IPS DF 6.9 (cell line): ENCODE data around the gene CACTIN.

Experiments
- DNase-seq: peaks from one replicate; pipeline ENCODE4 v3.0.0-alpha.2; 2013; ENCODE audit warnings: low read depth, low spot score
- H3K27ac ChIP-seq: one replicate; pipeline ENCODE4 v1.5.1; 2013; ENCODE audit warnings: low read length, control low read depth
- H3K27me3 ChIP-seq: 2 replicates; pipeline ENCODE4 v1.6.1; 2013; ENCODE audit warnings: mild to moderate bottlenecking, low read length; ENCODE audit not compliant: control insufficient read depth, insufficient read depth
- H3K36me3 ChIP-seq: 2 replicates; pipeline ENCODE4 v1.6.1; 2013; ENCODE audit warnings: low read length; ENCODE audit not compliant: control insufficient read depth, insufficient read depth
- H3K4me1 ChIP-seq: 2 replicates; pipeline ENCODE4 v1.6.1; 2013; ENCODE audit warnings: low read length; ENCODE audit not compliant: control insufficient read depth, insufficient read depth
- H3K4me3 ChIP-seq: 2 replicates; pipeline ENCODE4 v1.5.1; 2013; ENCODE audit warnings: mild to moderate bottlenecking, low read length
- H3K9me3 ChIP-seq: 2 replicates; pipeline ENCODE4 v1.6.1; 2013; ENCODE audit warnings: low read length, inconsistent platforms; ENCODE audit not compliant: control insufficient read depth, insufficient read depth
- WGBS: extraction: QIAGEN DNeasy Blood & Tissue Kit; methylation state at CpG from one replicate; pipeline ENCODE4 v1.1.7; 2013; ENCODE audit warnings: mixed read lengths, missing lambda C conversion rate; ENCODE audit not compliant: insufficient read length, insufficient coverage; 5-methylcytosine and 5-hydroxymethylcytosine counted together

Gene CACTIN

DNA sequence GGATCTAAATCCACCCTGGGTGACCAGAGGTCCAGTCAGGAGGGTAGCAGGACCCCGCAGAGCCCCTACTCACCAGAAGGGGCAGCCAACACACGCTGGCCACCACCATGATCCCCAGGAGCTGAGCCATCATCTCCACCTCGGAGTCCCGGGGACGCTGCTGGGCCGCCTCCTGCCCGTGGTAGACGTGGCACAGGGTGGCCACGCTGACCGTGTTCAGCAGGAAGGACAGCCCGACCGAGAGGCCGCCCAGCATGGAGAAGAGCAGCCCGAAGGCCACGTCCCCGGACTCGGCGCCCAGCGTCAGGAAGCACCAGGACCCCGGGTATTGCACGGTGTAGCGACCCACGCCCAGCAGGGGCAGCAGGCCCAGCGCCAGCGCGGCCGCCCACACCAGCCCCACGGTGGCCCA is 26.8 kb downstream of the CACTIN start:
- no peak overlapping the region for H3K27ac ChIP-seq
- no peak for DNase-seq
- H3K9me3 ChIP-seq = no peaks in the 10 kb centered on the region
- no peaks in the 10 kb centered on the region; the same call in 1 of the 2 replicates for H3K36me3 ChIP-seq
- no peak overlapping the region for H3K4me3 ChIP-seq
- no peaks in the 10 kb centered on the region for H3K27me3 ChIP-seq
- no CpG with 5 or more reads among the region's 28 CpGs for WGBS
- H3K4me1 ChIP-seq = no peaks in the 10 kb centered on the region

DNA sequence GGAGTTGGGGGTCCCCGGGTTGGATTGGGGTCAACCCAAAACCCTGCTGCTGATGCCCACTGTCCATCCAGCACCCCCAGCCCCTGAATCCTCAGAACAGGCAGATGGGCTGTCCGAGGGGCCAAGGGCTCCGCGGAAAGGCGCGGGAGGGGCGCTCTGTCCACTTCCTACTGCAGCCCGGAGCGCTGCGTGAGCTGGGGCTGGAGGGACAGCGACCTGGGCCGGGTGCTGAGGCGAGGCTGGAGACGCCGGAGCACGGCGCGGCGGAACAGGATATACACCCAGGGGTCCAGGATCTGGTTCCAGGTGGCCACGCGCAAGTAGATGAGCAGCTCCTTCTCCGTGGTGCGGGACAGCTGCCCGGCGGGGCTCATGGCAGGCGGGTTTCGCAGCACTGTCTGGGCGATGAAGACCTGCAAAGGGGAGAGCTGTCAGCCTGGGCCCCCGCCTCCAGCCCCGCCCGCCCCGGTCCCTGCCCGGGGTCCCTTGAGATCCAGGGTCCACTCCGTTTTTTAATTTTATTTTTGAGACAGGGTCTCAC is 31.0 kb downstream of the CACTIN start:
- no peaks in the 10 kb centered on the region for H3K4me1 ChIP-seq
- H3K9me3 ChIP-seq = no peaks in the 10 kb centered on the region; the same call in none of the 2 replicates
- no peak overlapping the region for H3K4me3 ChIP-seq
- H3K36me3 ChIP-seq = no peaks in the 10 kb centered on the region; the same call in 1 of the 2 replicates
- H3K27me3 ChIP-seq = no peaks in the 10 kb centered on the region
- WGBS = no CpG with 5 or more reads among the region's 34 CpGs
- no peak for DNase-seq
- no peak overlapping the region for H3K27ac ChIP-seq

DNA sequence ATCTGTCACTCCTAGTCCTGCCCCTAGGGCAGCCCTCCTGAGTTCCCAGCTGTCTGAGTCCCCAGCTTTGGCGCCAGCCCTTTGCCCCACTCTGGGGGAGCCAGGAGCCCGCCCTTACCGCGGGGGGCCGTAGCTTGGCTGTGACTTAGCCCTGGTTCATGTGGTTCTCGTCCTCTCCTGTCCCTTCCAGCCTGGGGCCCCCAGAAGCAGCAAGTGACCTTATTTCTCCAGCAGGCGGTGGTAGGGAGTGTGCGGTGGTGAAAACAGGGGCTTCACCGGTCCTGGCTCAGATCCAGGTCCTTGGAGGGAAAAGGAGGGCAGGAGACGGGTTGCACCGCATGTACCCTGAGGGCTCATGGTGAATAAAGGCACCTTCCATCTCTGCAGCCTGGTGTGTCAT is 33.4 kb downstream of the CACTIN start:
- no peaks in the 10 kb centered on the region; the same call in none of the 2 replicates for H3K9me3 ChIP-seq
- H3K27me3 ChIP-seq = no peaks in the 10 kb centered on the region
- no CpG with 5 or more reads among the region's 11 CpGs for WGBS
- H3K36me3 ChIP-seq = no peaks in the 10 kb centered on the region; the same call in 1 of the 2 replicates
- H3K4me3 ChIP-seq = no peak overlapping the region
- H3K27ac ChIP-seq = no peak overlapping the region
- no peaks in the 10 kb centered on the region for H3K4me1 ChIP-seq
- no peak for DNase-seq

DNA sequence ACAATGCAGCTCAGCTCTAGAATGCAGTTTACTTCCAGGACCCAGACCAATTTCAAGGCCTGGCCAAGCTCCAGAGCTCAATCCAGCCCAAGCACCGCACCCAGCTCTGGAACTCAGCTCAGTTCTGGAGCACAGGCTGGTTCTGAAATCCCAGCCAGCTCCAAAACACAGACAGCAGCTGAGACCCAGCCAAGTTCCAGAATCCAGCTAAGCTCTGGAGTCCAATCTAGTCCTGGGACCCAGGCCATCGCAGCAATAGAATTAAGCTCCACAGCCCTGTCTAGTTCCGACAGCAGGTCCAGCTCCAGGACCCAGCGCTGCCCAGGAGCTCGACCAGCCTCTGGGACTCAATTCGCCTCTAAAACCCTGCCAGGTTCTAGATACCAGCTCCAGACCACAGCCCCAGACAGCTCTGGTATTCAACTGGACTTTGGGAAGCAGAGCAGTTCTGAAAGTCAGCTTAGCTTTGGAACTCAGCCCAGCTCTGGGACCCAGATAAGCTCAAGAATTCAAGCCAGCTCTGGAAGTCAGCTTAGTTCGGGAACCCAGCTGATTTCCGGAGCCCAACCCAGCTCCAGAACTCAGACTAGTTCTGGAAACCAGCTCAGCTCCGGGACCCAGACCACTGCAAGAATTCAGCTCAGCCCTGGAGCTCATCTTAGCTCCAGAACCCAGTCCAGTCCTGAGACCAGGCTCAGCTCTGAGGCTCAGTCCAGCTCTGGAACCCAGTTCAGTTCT is 34.5 kb downstream of the CACTIN start:
- H3K27me3 ChIP-seq = no peaks in the 10 kb centered on the region
- no peak overlapping the region for H3K27ac ChIP-seq
- H3K9me3 ChIP-seq = no peaks in the 10 kb centered on the region; the same call in none of the 2 replicates
- no peaks in the 10 kb centered on the region for H3K4me1 ChIP-seq
- H3K4me3 ChIP-seq = no peak overlapping the region
- no peak for DNase-seq
- no CpG with 5 or more reads among the region's 9 CpGs for WGBS
- H3K36me3 ChIP-seq = no peaks in the 10 kb centered on the region; the same call in 1 of the 2 replicates

DNA sequence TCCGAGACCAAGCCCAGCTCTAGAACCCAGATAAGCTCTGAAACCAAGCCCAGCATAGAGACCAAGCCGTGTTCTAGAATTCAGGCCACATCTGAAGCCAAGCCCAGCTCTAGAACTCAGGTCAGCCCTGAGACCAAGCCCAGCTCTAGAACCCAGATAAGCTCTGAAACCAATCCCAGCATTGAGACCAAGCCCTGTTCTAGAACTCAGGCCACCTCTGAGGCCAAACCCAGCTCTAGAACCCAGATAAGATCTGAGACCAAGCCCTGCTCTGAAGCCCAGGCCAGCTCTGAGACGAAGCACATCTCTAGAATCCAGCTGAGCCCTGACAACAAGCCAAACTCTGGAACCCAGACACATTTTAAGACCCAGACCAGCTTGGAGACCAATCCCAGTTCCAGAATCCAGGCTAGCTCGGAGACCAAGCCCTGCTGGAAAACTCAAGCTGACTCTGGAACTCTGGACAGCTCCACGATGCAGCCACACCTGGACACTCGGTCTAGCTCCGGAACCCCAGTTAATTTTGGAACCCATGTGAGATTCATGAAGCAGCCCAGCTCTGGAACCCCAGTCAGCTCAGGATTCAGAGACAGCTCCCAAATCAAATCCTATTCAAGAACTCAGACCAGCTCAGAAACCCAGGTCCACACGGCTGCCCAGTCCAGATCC is 35.5 kb downstream of the CACTIN start:
- Histone ChIP-seq H3K4me3 (no peak overlapping the region), H3K9me3 (no peaks in the 10 kb centered on the region; the same call in none of the 2 replicates), H3K4me1 (no peaks in the 10 kb centered on the region), H3K27ac (no peak overlapping the region), H3K27me3 (no peaks in the 10 kb centered on the region), H3K36me3 (no peaks in the 10 kb centered on the region; the same call in 1 of the 2 replicates)
- DNase-seq = no peak
- WGBS = no CpG with 5 or more reads among the region's 8 CpGs

DNA sequence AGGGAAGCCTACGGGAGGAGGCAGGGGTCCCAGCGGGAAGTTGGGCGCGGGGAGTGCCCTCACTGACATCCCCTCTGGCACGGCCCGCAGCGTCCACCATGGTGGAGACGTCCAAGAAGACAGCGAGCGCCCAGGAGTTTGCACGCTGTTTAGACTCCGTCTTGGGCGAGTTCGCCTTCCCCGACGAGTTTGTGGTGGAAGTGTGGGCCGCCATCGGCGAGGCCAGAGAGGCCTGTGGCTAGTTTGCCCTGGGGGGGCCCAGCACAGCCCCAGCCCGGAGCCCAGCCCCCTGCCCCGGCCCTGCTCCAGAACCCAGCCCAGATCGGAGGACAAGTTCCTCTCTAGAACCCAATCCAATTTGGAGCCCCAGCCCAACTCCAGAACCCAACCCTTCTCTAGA is 36.6 kb downstream of the CACTIN start:
- no CpG with 5 or more reads among the region's 22 CpGs for WGBS
- Histone ChIP-seq H3K9me3 (no peaks in the 10 kb centered on the region; the same call in none of the 2 replicates), H3K36me3 (no peaks in the 10 kb centered on the region; the same call in 1 of the 2 replicates), H3K4me3 (no peak overlapping the region), H3K4me1 (no peaks in the 10 kb centered on the region), H3K27ac (no peak overlapping the region), H3K27me3 (peaks cover 4% of the 10 kb centered on the region; the same call in 1 of the 2 replicates)
- no peak for DNase-seq

DNA sequence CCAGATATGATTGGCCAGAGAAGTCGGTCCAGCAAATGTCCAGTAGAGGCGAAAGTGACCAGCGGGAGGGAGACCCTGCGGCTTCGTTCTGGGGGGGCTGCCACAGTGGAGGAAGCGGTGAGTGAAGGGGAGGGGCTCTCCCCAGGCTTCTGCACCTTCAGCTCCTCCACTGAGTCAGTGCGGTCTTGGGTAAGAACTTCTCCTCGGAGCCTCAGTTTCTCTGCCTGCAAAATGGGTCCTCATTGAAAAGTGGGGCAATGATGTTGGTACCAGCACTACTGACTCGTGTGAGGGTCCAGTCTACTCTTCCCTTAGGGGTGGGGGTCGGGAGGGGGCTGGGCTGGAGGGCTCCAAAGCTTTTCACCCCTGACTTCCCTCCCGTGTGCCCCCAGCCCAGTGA is 37.2 kb downstream of the CACTIN start:
- Histone ChIP-seq H3K36me3 (no peaks in the 10 kb centered on the region; the same call in 1 of the 2 replicates), H3K27me3 (peaks cover 4% of the 10 kb centered on the region; the same call in 1 of the 2 replicates), H3K4me3 (no peak overlapping the region), H3K27ac (no peak overlapping the region), H3K4me1 (no peaks in the 10 kb centered on the region), H3K9me3 (no peaks in the 10 kb centered on the region; the same call in none of the 2 replicates)
- DNase-seq = no peak
- WGBS = no CpG with 5 or more reads among the region's 11 CpGs

DNA sequence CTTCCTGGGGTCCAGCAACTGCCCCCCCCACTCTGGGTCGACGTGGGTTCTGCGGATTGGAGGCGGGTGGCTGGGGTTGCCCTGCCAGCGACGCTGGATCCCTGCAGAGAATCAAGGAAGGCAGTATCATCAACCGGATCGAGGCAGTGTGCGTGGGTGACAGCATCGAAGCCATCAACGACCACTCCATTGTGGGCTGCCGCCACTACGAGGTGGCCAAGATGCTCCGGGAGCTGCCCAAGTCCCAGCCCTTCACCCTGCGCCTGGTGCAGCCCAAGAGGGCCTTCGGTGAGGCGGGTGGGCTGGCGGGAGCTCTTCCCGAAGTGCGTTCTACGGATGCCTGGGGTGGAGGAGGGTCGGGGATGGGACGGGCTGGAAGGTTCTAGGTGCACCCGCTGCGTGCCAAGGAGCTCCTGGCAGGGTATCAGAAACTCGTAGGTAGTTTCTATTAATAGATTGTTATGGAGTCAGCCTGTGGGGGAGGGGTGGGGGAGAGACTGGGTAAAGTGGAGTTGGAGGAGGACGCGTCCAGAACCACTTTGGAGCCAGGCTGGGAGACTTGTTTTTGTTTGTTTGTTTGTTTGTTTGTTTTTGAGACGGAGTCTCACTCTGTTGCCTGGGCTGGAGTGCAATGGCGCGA is 39.8 kb downstream of the CACTIN start:
- no CpG with 5 or more reads among the region's 31 CpGs for WGBS
- no peak overlapping the region for H3K4me3 ChIP-seq
- no peaks in the 10 kb centered on the region; the same call in none of the 2 replicates for H3K9me3 ChIP-seq
- H3K27me3 ChIP-seq = peaks cover 4% of the 10 kb centered on the region; the same call in 1 of the 2 replicates
- no peaks in the 10 kb centered on the region; the same call in 1 of the 2 replicates for H3K36me3 ChIP-seq
- DNase-seq = no peak
- H3K27ac ChIP-seq = no peak overlapping the region
- H3K4me1 ChIP-seq = no peaks in the 10 kb centered on the region

DNA sequence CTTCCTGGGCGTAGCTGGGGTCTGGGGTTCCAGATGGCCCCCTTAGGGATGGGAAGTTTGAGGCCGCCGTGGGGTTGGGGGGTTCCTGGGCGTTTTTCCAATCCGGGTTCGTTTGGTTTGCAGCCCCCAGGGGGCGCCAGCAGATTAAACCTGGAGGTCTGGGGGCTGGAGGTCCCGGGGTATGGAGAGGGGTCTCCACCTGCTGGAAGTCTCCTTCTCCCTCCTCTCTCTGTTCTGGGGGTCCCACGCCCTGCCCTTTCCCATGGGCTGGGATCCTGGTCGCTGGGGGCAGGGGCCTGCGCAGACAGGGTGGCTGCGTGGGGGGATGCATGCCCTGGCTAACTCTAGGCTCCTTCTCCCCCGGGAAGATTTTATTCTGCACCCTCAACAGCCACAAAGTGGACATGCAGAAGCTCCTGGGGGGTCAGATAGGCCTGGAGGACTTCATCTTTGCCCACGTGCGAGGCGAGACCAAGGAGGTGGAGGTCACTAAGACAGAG is 40.4 kb downstream of the CACTIN start:
- H3K4me1 ChIP-seq = no peaks in the 10 kb centered on the region
- H3K27ac ChIP-seq = no peak overlapping the region
- no peaks in the 10 kb centered on the region; the same call in 1 of the 2 replicates for H3K36me3 ChIP-seq
- no CpG with 5 or more reads among the region's 16 CpGs for WGBS
- H3K9me3 ChIP-seq = no peaks in the 10 kb centered on the region; the same call in 1 of the 2 replicates
- peak overlapping the region; percentile 21; the same call in 1 of the 2 replicates for H3K4me3 ChIP-seq
- no peak for DNase-seq
- H3K27me3 ChIP-seq = peaks cover 4% of the 10 kb centered on the region; the same call in 1 of the 2 replicates
